Activated T-helper 1 cell treated with anti-CD3 and anti-CD28 coated beads, Interleukin-2, amount 50 U/mL, for 16 hours (primary cell): ENCODE data around the gene FAM187B.

Experiments used
- DNase-seq, 2 donors: peaks; one replicate each; pipeline ENCODE4 v3.0.0-alpha.2; 2020; ENCODE audit warnings: low read depth in 1 of 2, low spot score in 1 of 2

Gene FAM187B

GRCh38 chr19:35228177-35228930, at the start of gene FAM187B:
Gene FAM187B (minus strand): TSS chr19:35228739. CDS start chr19:35228680, 59 bp downstream.
- no peak for DNase-seq

DNA sequence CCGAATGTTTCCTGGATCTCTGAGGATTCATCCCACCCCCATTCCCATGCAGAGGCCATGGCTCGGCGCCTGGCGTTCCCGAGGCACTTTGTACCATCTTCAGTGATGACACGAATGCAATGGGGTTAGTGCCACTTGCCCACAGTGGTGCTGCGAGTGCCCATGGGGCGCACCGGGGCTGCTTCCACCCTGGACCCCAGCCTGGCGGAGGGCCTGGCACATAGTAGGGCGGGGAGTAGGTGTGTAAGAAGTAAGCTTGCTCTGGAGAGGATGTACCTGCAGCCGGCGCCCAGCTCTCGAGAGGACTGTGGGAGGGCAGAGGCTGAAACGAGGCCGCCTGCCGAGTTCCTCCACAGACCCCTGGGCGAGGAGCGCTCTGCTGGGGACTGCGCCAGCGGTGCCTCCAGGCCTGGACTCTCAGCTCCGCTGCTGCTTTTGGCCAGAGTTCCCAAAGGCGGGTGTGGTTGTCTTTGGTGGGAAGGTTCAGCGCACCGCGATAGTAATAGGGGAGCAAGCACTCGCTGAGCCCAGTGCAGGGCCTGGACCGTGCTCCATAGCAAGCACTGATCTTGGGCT, 48.3 kb upstream of the FAM187B start:
- no peak for DNase-seq

- DNase-seq: no peak
These were observed 45.8 kb upstream of the FAM187B start for GRCh38 chr19:35274323-35274722.

DNA sequence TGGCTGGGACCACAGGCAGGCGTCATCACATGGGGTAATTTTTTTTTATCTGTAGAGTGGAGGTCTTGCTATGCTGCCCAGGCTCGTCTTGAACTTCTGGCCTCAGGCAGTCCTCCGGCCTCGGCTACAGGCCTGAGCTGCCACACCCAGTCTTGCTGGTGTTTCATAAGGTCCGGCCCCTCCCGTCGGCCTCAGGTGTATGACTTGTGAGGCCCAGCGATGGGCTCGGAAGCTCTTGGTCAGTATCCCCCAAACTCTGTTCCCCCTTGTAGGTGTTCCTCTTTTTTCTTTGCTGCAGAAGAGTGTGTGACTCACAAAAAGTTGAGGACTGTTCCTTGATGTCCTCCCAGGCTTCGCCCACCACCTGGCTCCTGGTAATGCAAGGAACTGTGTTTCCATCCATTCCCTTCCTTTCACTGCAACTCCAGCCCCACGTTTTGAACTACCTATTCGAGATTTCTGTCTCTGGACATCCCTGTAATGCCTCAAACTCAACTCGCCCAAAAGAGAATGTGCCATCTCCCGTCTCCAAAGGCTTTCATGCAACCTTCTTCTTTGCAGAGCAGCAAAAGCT, 45.2 kb upstream of the FAM187B start:
- no peak for DNase-seq

- no peak for DNase-seq
These were observed 44.6 kb upstream of the FAM187B start for GRCh38 chr19:35272954-35273649.

- no peak for DNase-seq
These were observed 43.7 kb upstream of the FAM187B start for GRCh38 chr19:35272122-35272719.

- DNase-seq: no peak
These were observed 43.0 kb upstream of the FAM187B start for GRCh38 chr19:35271546-35271945.

DNA sequence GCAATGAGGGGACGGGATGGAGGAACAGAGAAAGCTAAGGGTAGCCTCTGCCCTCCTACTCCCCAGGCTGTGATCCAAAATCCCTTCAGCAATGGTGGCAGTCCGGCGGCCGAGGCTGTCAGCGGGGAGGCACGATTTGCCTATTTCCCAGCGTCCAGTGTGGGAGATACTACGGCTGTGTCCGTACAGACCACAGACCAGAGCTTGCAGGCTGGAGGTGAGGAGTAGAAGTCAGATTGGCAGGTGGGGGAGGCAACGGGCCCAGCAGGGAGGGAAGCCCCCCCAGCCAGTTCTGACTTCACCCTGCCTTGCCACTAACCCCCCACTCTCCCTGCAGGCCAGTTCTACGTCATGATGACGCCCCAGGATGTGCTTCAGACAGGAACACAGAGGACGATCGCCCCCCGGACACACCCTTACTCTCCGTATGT, 41.9 kb upstream of the FAM187B start:
- DNase-seq: no peak

DNA sequence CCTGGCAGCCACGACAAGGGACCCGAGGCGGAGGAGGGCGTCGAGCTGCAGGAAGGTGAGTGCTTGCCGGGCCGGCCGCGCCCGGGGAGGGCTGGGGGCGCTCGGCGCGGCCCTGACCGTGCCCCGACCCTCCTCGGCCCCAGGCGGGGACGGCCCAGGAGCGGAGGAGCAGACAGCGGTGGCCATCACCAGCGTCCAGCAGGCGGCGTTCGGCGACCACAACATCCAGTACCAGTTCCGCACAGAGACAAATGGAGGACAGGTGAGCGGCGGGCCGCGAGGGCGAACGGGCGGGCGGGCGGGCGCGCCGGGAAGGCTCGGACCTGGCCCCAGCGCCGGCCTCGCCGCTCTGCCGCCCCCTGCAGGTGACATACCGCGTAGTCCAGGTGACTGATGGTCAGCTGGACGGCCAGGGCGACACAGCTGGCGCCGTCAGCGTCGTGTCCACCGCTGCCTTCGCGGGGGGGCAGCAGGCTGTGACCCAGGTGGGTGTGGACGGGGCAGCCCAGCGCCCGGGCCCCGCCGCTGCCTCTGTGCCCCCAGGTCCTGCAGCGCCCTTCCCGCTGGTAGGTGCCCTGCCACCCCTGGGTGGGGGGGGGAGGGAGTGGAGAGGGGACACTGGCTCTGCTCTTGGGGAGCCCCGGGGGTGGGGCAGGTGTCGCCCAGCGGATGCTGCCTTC, 41.0 kb upstream of the FAM187B start:
- DNase-seq: peak; percentile 54 to 67

GRCh38 chr19:35268536-35269437, 40.2 kb upstream of the FAM187B start, which contains the start of gene USF2:
Gene USF2 (plus strand): TSS chr19:35268962. CDS start chr19:35269102, 140 bp downstream.
- peak; percentile 42 to 48 for DNase-seq

- peak; percentile 51 to 69 for DNase-seq
These were observed 39.4 kb upstream of the FAM187B start for GRCh38 chr19:35267818-35268535.

DNA sequence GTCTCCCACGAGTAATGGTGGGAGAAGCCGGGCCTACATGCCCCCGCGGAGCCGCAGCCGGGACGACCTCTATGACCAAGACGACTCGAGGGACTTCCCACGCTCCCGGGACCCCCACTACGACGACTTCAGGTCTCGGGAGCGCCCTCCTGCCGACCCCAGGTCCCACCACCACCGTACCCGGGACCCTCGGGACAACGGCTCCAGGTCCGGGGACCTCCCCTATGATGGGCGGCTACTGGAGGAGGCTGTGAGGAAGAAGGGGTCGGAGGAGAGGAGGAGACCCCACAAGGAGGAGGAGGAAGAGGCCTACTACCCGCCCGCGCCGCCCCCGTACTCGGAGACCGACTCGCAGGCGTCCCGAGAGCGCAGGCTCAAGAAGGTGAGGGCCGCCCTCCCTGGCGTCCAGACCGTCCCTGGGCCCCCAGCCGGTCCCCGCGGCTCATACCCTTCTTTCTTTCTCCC, 38.8 kb upstream of the FAM187B start:
- peak in 1 of 2 donors; percentile 33 for DNase-seq

- no peak for DNase-seq
These were observed 38.2 kb upstream of the FAM187B start for GRCh38 chr19:35266520-35267352.

GRCh38 chr19:35265900-35266519, 37.5 kb upstream of the FAM187B start:
- no peak for DNase-seq

DNA sequence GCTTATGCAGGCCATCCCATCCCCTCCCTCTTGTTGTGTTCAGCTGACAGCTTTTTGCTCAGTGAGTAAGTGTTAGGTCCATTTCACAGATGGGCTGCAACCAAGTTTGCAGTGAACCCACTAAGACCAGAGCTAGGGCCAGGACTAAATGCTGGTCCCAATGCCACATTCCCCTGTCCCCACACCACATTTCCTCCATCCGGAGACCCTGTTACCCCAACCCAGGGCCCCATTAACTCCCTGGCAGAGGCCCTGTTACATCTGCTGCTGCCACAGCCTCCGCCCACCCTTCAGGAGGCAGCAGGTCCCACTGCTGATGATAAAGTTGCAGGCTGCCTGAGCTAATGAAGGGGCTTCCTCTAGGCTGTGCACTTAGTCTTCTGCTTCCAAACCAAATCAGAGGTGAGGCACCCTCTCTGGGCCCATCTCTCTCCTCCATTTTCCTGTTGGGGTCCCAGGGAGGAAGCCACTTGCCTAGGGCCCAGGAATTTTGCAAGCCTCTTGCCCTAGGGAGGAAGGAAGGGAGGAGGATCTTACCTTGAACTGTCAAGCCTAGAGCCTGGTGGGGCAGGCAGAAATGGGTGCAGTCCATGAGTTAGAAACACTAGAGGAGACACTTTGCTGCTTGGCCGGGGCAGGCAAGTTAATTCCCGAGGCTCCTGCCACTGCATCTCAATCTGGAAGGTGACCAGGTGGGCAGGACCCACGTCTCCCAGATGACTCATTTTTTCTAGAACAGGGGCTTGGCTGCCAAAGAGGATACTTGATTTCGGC, 36.8 kb upstream of the FAM187B start:
- DNase-seq: no peak

- no peak for DNase-seq
These were observed 36.0 kb upstream of the FAM187B start for GRCh38 chr19:35264268-35265125.
